Measurements from ENCODE around the gene VAC14.

VAC14 gene

GRCh38 chr16:70662991-70663523, 137.9 kb downstream of the VAC14 start:
- H3K9me3 ChIP-seq (ENCODE audit: low read depth, low read length), result no peaks in the 10 kb centered on the region
- peaks cover 5% of the 10 kb centered on the region; the same call in 1 of the 2 replicates for H3K36me3 ChIP-seq (ENCODE audit: insufficient read depth, low read length)
- no peak overlapping the region for H3K4me3 ChIP-seq
- H3K27ac ChIP-seq, result no peak overlapping the region
- DNase-seq (ENCODE audit: low read depth, low spot score), result no peak
- H3K9ac ChIP-seq (ENCODE audit: insufficient read length), result no peak overlapping the region
- TF ChIP-seq EZH2 (IDR thresholded peaks at IDR 0.05), result no peak
- no peak for TF ChIP-seq POLR2AphosphoS5 (IDR thresholded peaks at IDR 0.05; ENCODE audit: borderline replicate concordance, low read depth, low read length)
- no peak for TF ChIP-seq FOXP2 (optimal IDR thresholded peaks at IDR 0.05; ENCODE audit: control extremely low read depth, extremely low read length, insufficient read depth)

- Histone ChIP-seq H3K9ac (ENCODE audit: insufficient read length) (no peak overlapping the region), H3K27ac (no peak overlapping the region), H3K4me3 (no peak overlapping the region), H3K36me3 (ENCODE audit: insufficient read depth, low read length) (peaks cover 5% of the 10 kb centered on the region; the same call in 1 of the 2 replicates), H3K9me3 (ENCODE audit: low read depth, low read length) (no peaks in the 10 kb centered on the region)
- no peak for DNase-seq (ENCODE audit: low read depth, low spot score)
- no peak for TF ChIP-seq FOXP2 (optimal IDR thresholded peaks at IDR 0.05; ENCODE audit: control extremely low read depth, extremely low read length, insufficient read depth)
These were observed 138.9 kb downstream of the VAC14 start for GRCh38 chr16:70661918-70662641.

GRCh38 chr16:70661534-70661917, 139.4 kb downstream of the VAC14 start:
- DNase-seq (ENCODE audit: low read depth, low spot score), result no peak
- H3K27ac ChIP-seq, result no peak overlapping the region
- no peak overlapping the region for H3K9ac ChIP-seq (ENCODE audit: insufficient read length)
- no peak for TF ChIP-seq FOXP2 (optimal IDR thresholded peaks at IDR 0.05; ENCODE audit: control extremely low read depth, extremely low read length, insufficient read depth)
- TF ChIP-seq POLR2AphosphoS5 (IDR thresholded peaks at IDR 0.05; ENCODE audit: borderline replicate concordance, low read depth, low read length), result no peak
- TF ChIP-seq EZH2 (IDR thresholded peaks at IDR 0.05), result no peak
- peaks cover under 1% of the 10 kb centered on the region; the same call in 1 of the 2 replicates for H3K36me3 ChIP-seq (ENCODE audit: insufficient read depth, low read length)
- H3K9me3 ChIP-seq (ENCODE audit: low read depth, low read length), result no peaks in the 10 kb centered on the region
- no peak overlapping the region for H3K4me3 ChIP-seq

GRCh38 chr16:70660672-70661350, 140.1 kb downstream of the VAC14 start:
- Histone ChIP-seq H3K4me3 (no peak overlapping the region), H3K9ac (ENCODE audit: insufficient read length) (no peak overlapping the region), H3K27ac (no peak overlapping the region), H3K9me3 (ENCODE audit: low read depth, low read length) (no peaks in the 10 kb centered on the region), H3K36me3 (ENCODE audit: insufficient read depth, low read length) (no peaks in the 10 kb centered on the region; the same call in 1 of the 2 replicates)
- TF ChIP-seq POLR2AphosphoS5 (IDR thresholded peaks at IDR 0.05; ENCODE audit: borderline replicate concordance, low read depth, low read length), result no peak
- TF ChIP-seq FOXP2 (optimal IDR thresholded peaks at IDR 0.05; ENCODE audit: control extremely low read depth, extremely low read length, insufficient read depth), result no peak
- TF ChIP-seq EZH2 (IDR thresholded peaks at IDR 0.05), result no peak
- no peak for DNase-seq (ENCODE audit: low read depth, low spot score)

- DNase-seq (ENCODE audit: low read depth, low spot score), result no peak
- H3K4me3 ChIP-seq, result no peak overlapping the region
- no peak overlapping the region for H3K27ac ChIP-seq
- no peaks in the 10 kb centered on the region; the same call in 1 of the 2 replicates for H3K36me3 ChIP-seq (ENCODE audit: insufficient read depth, low read length)
- H3K9ac ChIP-seq (ENCODE audit: insufficient read length), result no peak overlapping the region
- TF ChIP-seq FOXP2 (optimal IDR thresholded peaks at IDR 0.05; ENCODE audit: control extremely low read depth, extremely low read length, insufficient read depth) (no peak), EZH2 (IDR thresholded peaks at IDR 0.05) (no peak), POLR2AphosphoS5 (IDR thresholded peaks at IDR 0.05; ENCODE audit: borderline replicate concordance, low read depth, low read length) (no peak)
- no peaks in the 10 kb centered on the region for H3K9me3 ChIP-seq (ENCODE audit: low read depth, low read length)
These were observed 140.8 kb downstream of the VAC14 start for GRCh38 chr16:70659953-70660671.

GRCh38 chr16:70659546-70659945, 141.4 kb downstream of the VAC14 start:
- no peak overlapping the region for H3K9ac ChIP-seq (ENCODE audit: insufficient read length)

GRCh38 chr16:70658921-70659320, 142.0 kb downstream of the VAC14 start:
- Histone ChIP-seq H3K36me3 (ENCODE audit: insufficient read depth, low read length) (no peaks in the 10 kb centered on the region; the same call in 1 of the 2 replicates), H3K9me3 (ENCODE audit: low read depth, low read length) (no peaks in the 10 kb centered on the region), H3K9ac (ENCODE audit: insufficient read length) (no peak overlapping the region), H3K4me3 (no peak overlapping the region), H3K27ac (no peak overlapping the region)
- TF ChIP-seq FOXP2 (optimal IDR thresholded peaks at IDR 0.05; ENCODE audit: control extremely low read depth, extremely low read length, insufficient read depth) (no peak), EZH2 (IDR thresholded peaks at IDR 0.05) (no peak), POLR2AphosphoS5 (IDR thresholded peaks at IDR 0.05; ENCODE audit: borderline replicate concordance, low read depth, low read length) (no peak)
- no peak for DNase-seq (ENCODE audit: low read depth, low spot score)

More at GRCh38 chr16:70659546-70659945, 141.4 kb downstream of the VAC14 start:
- TF ChIP-seq FOXP2 (optimal IDR thresholded peaks at IDR 0.05; ENCODE audit: control extremely low read depth, extremely low read length, insufficient read depth), result no peak
- no peak for TF ChIP-seq EZH2 (IDR thresholded peaks at IDR 0.05)
- TF ChIP-seq POLR2AphosphoS5 (IDR thresholded peaks at IDR 0.05; ENCODE audit: borderline replicate concordance, low read depth, low read length), result no peak
- no peak for DNase-seq (ENCODE audit: low read depth, low spot score)
- Histone ChIP-seq H3K4me3 (no peak overlapping the region), H3K36me3 (ENCODE audit: insufficient read depth, low read length) (no peaks in the 10 kb centered on the region; the same call in 1 of the 2 replicates), H3K27ac (no peak overlapping the region), H3K9me3 (ENCODE audit: low read depth, low read length) (no peaks in the 10 kb centered on the region)

- DNase-seq (ENCODE audit: low read depth, low spot score), result no peak
- Histone ChIP-seq H3K9me3 (ENCODE audit: low read depth, low read length) (no peaks in the 10 kb centered on the region), H3K36me3 (ENCODE audit: insufficient read depth, low read length) (no peaks in the 10 kb centered on the region), H3K9ac (ENCODE audit: insufficient read length) (no peak overlapping the region), H3K4me3 (no peak overlapping the region), H3K27ac (no peak overlapping the region)
- TF ChIP-seq EZH2 (IDR thresholded peaks at IDR 0.05) (no peak), POLR2AphosphoS5 (IDR thresholded peaks at IDR 0.05; ENCODE audit: borderline replicate concordance, low read depth, low read length) (no peak), FOXP2 (optimal IDR thresholded peaks at IDR 0.05; ENCODE audit: control extremely low read depth, extremely low read length, insufficient read depth) (no peak)
These were observed 143.0 kb downstream of the VAC14 start for GRCh38 chr16:70657956-70658355.
